PFSK-1 (cell line): Measurements from ENCODE around the gene DPH1.

Source experiments
- FOXP2 ChIP-seq: optimal IDR thresholded peaks from 2 replicates; pipeline ENCODE3; 2011; ENCODE audit warnings: borderline replicate concordance, control low read depth, inconsistent platforms; ENCODE audit not compliant: insufficient read depth; ENCODE audit errors: extremely low read length, extremely low read depth
- POLR2AphosphoS5 ChIP-seq: IDR thresholded peaks from 2 replicates; pipeline ENCODE4 v1.6.1; 2012; ENCODE audit warnings: low read depth, mild to moderate bottlenecking, control low read depth, low read length, moderate library complexity
- SIN3A ChIP-seq: IDR thresholded peaks from 2 replicates; pipeline ENCODE4 v1.6.1; 2012; ENCODE audit warnings: mild to moderate bottlenecking, low read length, moderate library complexity, borderline replicate concordance; ENCODE audit not compliant: insufficient read depth
- TAF1 ChIP-seq: IDR thresholded peaks from 2 replicates; pipeline ENCODE4 v1.6.1; 2012; ENCODE audit warnings: low read length, control low read depth, borderline replicate concordance; ENCODE audit not compliant: insufficient read depth
- TF ChIP-seq, protein P1 (sequence below), 2 experiments: IDR thresholded peaks; 2 replicates each; pipeline versions ENCODE4 v1.6.1 to v1.8.0; 2011 to 2012; ENCODE audit warnings: low read depth in 2 of 2, low read length in 2 of 2, control low read depth in 1 of 2, inconsistent platforms in 1 of 2, mild to moderate bottlenecking in 1 of 2, moderate library complexity in 1 of 2; ENCODE audit not compliant: insufficient read depth in 1 of 2

Gene DPH1

DNA sequence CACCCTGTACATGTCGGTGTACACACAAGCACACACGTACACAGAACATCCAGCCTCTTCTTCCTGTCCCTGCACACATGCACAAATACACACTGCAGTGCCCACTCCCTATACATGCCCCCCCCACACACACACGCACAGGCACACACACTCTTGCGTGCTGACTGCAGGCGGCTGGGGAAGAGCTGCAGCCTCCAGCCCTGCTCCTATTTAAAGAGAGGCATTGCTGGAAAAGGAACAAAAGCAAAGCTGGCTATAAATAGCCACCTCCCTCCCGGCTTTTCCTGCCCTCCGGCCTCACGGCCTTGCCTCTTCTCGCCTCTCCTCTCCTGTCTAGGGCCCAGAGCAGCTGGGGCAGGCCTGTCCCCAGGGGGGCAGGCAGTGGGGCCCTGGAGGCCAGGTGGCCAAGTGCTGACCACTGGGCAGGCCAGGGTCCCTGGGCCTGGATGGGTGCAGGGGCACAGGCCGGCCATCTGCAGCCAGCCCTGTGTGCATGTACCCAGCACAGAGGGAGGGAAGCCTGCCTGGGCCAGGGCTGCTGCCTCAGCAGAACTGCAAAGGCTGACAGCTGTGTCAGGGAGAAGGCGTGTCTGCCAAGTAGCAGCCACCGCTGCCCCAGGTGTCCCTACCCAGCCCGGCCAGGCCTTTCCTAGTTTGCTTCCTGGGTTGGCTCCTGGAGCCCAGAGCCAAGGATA lies 30.2 kb upstream of the DPH1 start:
- TF ChIP-seq FOXP2: peak; percentile 50
- no peak for TF ChIP-seq SIN3A

DNA sequence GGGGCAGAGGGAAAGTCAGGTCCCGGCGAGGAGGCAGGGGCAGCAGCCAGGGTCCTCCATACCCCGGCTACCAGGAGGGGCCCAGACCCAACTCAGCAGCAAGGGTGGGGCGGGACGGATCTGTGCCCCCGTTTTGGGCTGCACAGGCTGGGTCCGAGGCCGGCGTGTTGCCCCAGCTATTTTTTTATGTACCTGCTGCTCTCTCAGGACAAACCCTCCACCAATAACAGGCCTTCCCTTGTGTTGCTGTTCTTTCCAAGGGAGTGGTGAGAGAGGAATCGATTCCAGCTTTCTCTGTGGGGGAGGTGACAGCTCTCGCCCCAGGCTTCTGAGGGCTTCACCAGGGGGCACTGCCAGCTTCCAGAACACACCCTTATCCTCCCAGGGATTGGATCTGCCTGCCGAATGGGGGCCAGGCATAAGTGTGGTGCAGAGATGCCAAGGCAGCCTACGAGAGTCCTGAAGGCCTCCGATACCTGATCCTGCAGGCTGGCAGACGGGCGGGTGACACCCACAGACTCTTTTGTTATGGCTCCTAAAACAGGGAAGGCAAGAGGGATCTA lies 27.1 kb upstream of the DPH1 start:
- no peak for TF ChIP-seq TAF1
- TF ChIP-seq SIN3A: no peak
- no peak for TF ChIP-seq POLR2AphosphoS5
- TF ChIP-seq FOXP2: no peak
- TF ChIP-seq, protein P1, sequence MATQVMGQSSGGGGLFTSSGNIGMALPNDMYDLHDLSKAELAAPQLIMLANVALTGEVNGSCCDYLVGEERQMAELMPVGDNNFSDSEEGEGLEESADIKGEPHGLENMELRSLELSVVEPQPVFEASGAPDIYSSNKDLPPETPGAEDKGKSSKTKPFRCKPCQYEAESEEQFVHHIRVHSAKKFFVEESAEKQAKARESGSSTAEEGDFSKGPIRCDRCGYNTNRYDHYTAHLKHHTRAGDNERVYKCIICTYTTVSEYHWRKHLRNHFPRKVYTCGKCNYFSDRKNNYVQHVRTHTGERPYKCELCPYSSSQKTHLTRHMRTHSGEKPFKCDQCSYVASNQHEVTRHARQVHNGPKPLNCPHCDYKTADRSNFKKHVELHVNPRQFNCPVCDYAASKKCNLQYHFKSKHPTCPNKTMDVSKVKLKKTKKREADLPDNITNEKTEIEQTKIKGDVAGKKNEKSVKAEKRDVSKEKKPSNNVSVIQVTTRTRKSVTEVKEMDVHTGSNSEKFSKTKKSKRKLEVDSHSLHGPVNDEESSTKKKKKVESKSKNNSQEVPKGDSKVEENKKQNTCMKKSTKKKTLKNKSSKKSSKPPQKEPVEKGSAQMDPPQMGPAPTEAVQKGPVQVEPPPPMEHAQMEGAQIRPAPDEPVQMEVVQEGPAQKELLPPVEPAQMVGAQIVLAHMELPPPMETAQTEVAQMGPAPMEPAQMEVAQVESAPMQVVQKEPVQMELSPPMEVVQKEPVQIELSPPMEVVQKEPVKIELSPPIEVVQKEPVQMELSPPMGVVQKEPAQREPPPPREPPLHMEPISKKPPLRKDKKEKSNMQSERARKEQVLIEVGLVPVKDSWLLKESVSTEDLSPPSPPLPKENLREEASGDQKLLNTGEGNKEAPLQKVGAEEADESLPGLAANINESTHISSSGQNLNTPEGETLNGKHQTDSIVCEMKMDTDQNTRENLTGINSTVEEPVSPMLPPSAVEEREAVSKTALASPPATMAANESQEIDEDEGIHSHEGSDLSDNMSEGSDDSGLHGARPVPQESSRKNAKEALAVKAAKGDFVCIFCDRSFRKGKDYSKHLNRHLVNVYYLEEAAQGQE (IDR thresholded peaks at IDR 0.05; ENCODE audit: insufficient read depth in 1 of 2, low read depth in 2 of 2, low read length in 2 of 2): no peak

DNA sequence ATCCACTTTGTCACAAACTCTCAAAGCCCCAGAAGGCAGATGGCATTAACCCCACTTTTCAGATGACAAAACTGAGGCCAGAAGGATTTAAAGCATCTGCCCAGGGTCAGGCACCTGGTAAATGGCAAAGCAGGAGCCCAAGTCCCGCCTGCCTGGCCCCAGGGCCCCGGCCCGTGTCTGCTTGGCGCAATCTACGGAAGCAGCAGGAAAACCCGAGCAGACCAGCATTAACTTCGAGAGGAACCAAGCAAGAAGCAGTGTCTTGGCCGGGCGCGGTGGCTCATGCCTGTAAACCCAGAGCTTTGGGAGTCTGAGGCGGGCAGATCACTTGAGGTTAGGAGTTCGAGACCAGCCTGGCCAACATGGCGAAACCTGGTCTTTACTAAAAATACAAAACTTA lies 26.4 kb upstream of the DPH1 start:
- no peak for TF ChIP-seq POLR2AphosphoS5
- no peak for TF ChIP-seq TAF1
- TF ChIP-seq, protein P1 (IDR thresholded peaks at IDR 0.05; ENCODE audit: insufficient read depth in 1 of 2, low read depth in 2 of 2, low read length in 2 of 2): no peak
- no peak for TF ChIP-seq FOXP2
- TF ChIP-seq SIN3A: no peak

DNA sequence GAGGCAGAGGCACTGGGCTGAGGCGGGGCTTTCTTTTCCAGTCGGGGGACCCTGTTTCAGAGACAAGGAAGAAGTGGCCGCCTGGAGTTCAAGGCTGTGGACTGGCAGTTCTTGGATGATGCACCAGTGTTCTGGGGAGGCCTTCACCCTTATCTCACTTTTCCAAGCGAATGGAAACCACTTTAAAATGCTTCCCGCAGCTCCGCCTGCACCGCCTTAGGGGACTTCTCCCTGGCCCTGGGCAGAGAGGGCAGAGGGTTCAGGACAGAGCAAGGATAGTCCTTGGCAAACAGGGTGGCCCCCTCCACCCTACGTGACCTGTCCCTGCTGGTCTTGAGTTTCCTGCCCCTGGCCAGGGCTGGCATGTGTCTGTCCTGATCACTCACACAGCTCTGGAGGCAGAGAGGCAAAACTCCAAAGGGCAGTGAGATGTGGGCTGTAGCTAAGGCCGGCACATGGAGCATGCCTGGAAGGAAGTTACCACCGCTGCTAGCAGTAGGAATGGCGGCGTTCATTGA lies 25.5 kb upstream of the DPH1 start:
- no peak for TF ChIP-seq POLR2AphosphoS5
- no peak for TF ChIP-seq SIN3A

DNA sequence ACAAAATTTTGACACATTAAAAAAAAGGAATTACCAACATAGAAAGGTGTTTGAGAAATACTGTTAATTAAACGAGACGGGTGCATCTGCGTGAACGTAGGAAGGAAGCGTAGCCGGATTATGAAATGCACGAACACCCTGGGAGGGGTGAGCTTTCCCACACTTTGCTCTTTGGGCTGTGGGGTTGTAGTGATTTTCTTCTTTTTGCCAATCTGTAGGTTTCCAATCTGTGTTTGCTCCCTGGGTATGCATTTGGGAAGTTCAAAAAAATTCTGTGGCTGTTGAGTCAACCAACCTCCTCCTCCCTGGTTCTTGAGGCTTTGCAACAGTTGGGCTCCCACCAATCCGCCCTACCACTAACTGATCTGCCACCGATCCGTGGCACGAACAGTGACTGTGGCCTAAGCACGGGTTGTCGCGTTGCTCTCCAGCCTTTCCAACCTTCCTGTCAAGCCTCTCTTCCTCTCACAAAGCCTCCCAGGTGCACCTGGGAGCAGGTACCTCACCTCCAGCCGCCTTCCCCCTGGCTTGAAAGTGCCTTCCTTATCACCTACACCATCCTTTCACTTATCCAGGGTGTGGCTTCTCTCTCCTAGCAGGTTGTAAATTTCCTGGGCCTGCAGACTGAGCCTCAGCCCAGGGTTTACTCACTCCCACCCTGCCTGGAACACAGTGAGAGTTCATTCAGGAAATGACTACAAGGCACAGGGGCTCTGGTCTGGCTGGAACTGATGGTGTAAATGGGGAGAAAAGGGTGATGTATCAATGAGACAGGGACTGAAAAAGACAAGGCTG lies 21.4 kb upstream of the DPH1 start:
- TF ChIP-seq FOXP2 (no peak), SIN3A (no peak), TAF1 (no peak), POLR2AphosphoS5 (no peak)

DNA sequence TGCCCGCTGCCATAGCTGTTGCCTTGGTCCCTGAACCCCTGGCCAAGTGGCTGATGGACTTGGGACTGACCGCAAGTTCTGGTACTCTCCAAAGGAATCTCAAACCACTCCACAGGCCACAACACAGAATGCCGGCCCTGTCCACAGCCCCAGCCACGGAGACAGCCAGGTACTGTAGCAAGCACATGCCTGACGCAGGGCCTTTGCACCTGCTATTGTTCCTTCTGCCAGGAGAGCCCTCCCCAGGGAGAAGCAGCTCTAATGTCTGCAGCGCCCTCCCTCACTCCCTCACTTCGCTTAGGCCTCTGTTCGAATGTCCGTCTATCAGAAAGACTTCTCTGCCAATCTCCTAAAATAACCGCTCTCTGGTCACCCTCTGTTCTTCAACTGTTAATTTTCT lies 20.2 kb upstream of the DPH1 start:
- TF ChIP-seq TAF1: no peak
- TF ChIP-seq SIN3A: no peak

DNA sequence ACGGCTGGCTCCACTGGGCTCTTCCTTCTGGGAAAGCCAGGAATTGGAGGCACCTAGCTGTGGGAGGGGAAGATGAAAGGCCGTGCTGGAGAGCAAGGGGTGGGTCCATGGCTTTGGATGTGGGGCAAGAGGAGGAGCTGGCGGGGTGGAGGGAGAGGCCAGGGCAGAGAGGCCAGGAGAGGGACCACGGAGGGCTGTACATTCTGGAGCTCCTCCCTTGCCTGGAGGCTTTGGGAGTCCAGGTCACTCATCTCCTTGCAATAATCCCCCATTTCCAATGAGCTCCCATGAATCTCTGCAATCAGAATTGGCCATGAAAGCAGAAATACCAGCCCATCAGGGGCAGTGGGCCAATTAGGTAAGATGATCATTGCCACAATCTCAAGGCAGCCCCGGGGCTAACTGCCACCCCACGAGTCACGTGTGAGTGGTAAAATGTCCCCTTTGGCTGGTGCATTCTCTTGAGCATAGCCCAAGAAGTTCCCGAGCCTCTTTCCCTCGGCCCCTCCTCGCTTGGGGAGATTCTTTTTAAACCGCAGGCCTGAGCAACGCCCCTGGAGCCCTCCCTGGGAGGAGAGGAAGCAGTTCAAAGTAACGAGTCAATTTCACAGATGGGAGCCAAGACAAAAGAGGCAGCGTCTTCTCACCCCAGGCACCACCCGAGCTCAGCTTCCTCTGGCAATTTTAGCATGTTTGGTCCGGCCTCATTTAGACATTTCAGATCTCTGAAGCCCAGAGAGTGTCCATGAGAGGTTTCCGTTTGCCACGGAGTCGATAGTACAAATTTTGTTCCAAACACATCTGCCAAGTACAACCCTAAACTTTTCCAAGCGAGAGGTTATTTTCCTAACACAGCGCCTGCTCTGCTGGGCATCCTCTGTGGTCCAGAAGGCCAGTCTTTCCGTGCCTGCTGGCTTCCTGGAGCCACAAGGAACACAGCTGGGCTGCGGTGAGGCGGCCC lies 18.3 kb upstream of the DPH1 start:
- TF ChIP-seq TAF1 (no peak), SIN3A (no peak), FOXP2 (no peak), POLR2AphosphoS5 (no peak)
- TF ChIP-seq, protein P1 (IDR thresholded peaks at IDR 0.05; ENCODE audit: insufficient read depth in 1 of 2, low read depth in 2 of 2, low read length in 2 of 2): no peak
